Stimulated activated naive CD8-positive, alpha-beta T cell treated with anti-CD3 and anti-CD28 coated beads, Interleukin-15, Interleukin-2, amounts not matched to agents 100 ng/mL and 50 ng/mL, for 24 hours (primary cell): ENCODE results near the gene REL.

Experiments
- H3K27ac Mint-ChIP-seq: one replicate; pipeline ENCODE4 v1.8.0; 2021; ENCODE audit warnings: mild to moderate bottlenecking, mixed read lengths
- H3K27me3 Mint-ChIP-seq: one replicate; pipeline ENCODE4 v1.8.0; 2021; ENCODE audit warnings: mixed read lengths
- H3K36me3 Mint-ChIP-seq: one replicate; pipeline ENCODE4 v1.8.0; 2021; ENCODE audit warnings: low read depth, mixed read lengths
- H3K4me1 Mint-ChIP-seq: one replicate; pipeline ENCODE4 v1.8.0; 2021; ENCODE audit warnings: low read depth, mixed read lengths
- H3K4me3 Mint-ChIP-seq: one replicate; pipeline ENCODE4 v1.8.0; 2021; ENCODE audit warnings: mild to moderate bottlenecking, mixed read lengths
- H3K9me3 Mint-ChIP-seq: one replicate; pipeline ENCODE4 v1.8.0; 2021; ENCODE audit warnings: mixed read lengths

The REL gene

DNA sequence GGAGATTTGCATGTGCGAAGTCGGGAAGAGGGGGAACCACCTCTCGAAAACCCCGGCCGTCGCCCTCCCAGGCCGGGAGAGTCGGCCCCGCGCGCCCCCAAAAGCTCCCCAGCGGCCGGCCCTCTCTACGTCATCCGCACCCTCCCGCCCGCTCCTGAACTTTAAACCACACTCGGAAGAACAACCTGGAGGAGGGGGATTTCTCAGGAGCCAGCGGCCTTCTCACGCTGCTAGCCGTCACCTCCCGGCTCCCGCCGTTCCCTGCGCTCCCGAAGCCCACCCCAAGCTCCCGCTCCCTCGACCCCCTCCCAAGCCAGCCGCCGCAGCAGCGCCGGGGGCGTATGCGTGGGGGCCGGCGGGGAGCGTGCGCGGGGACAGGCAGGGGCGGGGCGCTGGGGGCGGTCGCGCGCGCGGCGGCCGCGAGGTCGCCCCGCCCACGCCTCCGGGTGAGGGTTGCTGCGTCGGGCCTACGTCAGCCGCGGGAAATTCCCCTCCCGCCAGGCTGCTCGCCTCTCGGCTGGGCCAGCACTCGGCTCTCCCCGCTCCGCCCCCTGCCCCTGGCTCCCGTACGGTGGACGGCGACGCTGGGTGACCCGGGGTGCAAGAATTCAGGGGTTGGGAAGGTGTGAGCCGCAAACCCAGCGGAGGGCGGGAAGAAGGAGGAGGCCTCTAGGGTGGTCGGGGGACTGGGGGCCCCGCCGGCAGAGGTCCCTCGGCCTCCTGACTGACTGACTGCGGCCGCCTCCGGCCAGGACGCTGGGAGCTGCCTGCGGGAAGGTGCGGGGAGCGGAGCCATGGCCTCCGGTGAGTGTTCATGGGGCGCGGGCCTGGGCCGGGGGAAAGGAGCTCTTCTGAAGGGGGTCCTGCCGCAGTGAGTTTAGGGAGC lies at the start of gene REL:
Gene REL, plus strand, starts transcription at position 528 of the 886 bp plus-strand sequence. Its CDS starts 267 bp downstream, at position 795.
- Mint-ChIP-seq H3K27ac (peak within 1 kb of the TSS; percentile 92), H3K4me3 (peak within 1 kb of the TSS; percentile 97), H3K4me1 (peaks cover 31% of the 10 kb centered on the region), H3K9me3 (no peaks in the 10 kb centered on the region), H3K27me3 (no peaks in the 10 kb centered on the region), H3K36me3 (peaks cover 40% of the 10 kb centered on the region)

GRCh38 chr2:60831921-60832320 lies 49.5 kb upstream of the REL start:
- H3K9me3 Mint-ChIP-seq, result peaks cover 4% of the 10 kb centered on the region
- H3K27ac Mint-ChIP-seq, result no peak overlapping the region
- H3K4me1 Mint-ChIP-seq, result peaks cover 74% of the 10 kb centered on the region
- H3K36me3 Mint-ChIP-seq, result no peaks in the 10 kb centered on the region
- no peak overlapping the region for H3K4me3 Mint-ChIP-seq
- H3K27me3 Mint-ChIP-seq, result peaks cover 10% of the 10 kb centered on the region

DNA sequence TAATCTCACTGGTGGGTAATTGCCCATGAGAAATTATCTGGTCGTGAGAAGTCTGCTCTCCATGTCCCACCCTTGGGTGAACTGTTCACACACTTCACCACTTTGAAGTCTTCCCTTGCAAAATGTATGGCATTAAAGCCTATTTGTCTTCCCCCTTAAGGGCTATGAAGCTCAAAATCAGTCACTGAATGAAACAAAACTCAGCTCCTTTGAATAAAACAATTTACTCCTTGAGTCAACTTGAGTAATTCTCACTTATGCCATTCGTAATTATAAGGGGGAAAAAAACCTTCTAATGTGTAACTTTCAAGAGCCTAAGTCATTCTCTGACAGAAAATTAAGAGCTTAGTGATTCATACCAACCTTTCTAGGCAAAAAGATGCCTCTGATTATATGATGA lies 48.8 kb upstream of the REL start:
- H3K4me3 Mint-ChIP-seq, result no peak overlapping the region
- peaks cover 4% of the 10 kb centered on the region for H3K9me3 Mint-ChIP-seq
- peak overlapping the region; percentile 82 for H3K27ac Mint-ChIP-seq
- no peaks in the 10 kb centered on the region for H3K36me3 Mint-ChIP-seq
- H3K27me3 Mint-ChIP-seq, result peaks cover 10% of the 10 kb centered on the region
- peaks cover 74% of the 10 kb centered on the region for H3K4me1 Mint-ChIP-seq

DNA sequence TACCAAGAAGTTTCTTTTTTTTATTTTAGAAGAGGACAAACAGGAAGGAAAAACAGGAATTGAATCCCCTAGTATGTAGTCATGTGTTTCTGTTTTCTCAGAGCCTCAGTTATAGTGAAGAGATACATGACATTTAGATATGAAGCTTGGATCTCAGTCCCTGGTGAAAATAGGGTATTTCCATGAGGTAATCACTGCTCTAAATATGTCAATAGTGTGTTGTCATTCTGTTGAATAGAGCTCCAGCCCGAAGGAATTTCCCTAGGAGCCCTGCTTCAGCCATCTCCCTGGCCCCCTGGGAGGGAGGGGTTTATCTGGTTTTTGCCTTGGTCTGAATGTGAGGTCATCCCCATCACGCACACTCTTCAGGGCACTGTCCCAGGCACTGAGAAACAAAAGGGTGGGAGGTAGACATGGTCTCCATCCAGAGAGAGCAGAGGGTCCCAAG lies 47.1 kb upstream of the REL start:
- Mint-ChIP-seq H3K9me3 (peaks cover 4% of the 10 kb centered on the region), H3K36me3 (no peaks in the 10 kb centered on the region), H3K27me3 (peaks cover 10% of the 10 kb centered on the region), H3K27ac (peak overlapping the region; percentile 89), H3K4me3 (no peak overlapping the region), H3K4me1 (peaks cover 79% of the 10 kb centered on the region)

DNA sequence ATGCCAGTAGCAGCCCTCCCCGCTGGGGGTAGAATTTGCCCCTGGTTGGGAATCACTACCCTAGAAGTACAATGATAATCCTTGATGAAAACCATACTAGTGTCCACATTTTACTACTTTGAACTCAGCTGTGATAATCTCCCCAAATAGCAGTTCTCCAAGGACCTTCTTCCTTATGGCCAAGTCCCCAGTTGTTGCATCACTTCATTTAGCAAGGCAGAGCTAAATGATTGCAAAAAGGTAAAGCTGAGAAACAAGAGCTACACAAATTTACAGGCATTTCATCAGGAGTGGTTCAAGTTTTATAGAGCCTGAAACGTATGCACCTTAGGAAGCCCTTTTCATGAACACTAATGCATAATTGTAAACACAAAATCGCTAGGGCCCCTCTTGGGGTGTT lies 44.9 kb upstream of the REL start:
- peaks cover 6% of the 10 kb centered on the region for H3K27me3 Mint-ChIP-seq
- H3K4me1 Mint-ChIP-seq, result peaks cover 88% of the 10 kb centered on the region
- no peak overlapping the region for H3K4me3 Mint-ChIP-seq
- no peaks in the 10 kb centered on the region for H3K36me3 Mint-ChIP-seq
- no peaks in the 10 kb centered on the region for H3K9me3 Mint-ChIP-seq
- H3K27ac Mint-ChIP-seq, result peak overlapping the region; percentile 8

DNA sequence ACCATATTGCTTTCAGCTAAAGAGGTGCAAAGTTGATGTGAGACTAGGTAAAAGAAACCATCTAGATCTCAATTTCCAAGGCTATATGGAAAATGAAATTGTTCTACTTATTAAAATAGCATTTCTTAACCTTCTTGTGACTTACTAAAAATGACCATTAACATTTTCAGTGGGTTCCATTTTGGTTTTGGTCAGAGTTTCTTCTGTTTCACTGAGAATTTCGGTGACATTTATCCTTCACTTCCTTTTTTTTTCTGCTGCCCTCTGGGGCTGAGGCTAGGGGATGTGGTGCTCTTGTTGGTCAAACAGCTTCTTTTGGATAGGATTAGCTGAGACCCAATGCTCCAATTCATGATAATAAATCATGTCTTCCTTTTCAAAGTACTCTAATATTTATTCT lies 44.3 kb upstream of the REL start:
- peaks cover 82% of the 10 kb centered on the region for H3K4me1 Mint-ChIP-seq
- H3K4me3 Mint-ChIP-seq, result no peak overlapping the region
- H3K36me3 Mint-ChIP-seq, result no peaks in the 10 kb centered on the region
- H3K9me3 Mint-ChIP-seq, result no peaks in the 10 kb centered on the region
- no peak overlapping the region for H3K27ac Mint-ChIP-seq
- H3K27me3 Mint-ChIP-seq, result peaks cover 6% of the 10 kb centered on the region

GRCh38 chr2:60838481-60838880 lies 42.9 kb upstream of the REL start:
- Mint-ChIP-seq H3K27ac (peak overlapping the region; percentile 4), H3K27me3 (peaks cover 6% of the 10 kb centered on the region), H3K36me3 (no peaks in the 10 kb centered on the region), H3K4me1 (peaks cover 79% of the 10 kb centered on the region), H3K4me3 (no peak overlapping the region), H3K9me3 (no peaks in the 10 kb centered on the region)

GRCh38 chr2:60839126-60839813 lies 42.1 kb upstream of the REL start:
- Mint-ChIP-seq H3K4me3 (no peak overlapping the region), H3K4me1 (peaks cover 79% of the 10 kb centered on the region), H3K27me3 (peaks cover 6% of the 10 kb centered on the region), H3K36me3 (no peaks in the 10 kb centered on the region), H3K27ac (peak overlapping the region; percentile 65), H3K9me3 (no peaks in the 10 kb centered on the region)

GRCh38 chr2:60840880-60841279 lies 40.5 kb upstream of the REL start:
- Mint-ChIP-seq H3K27ac (peak overlapping the region; percentile 84), H3K27me3 (peaks cover 6% of the 10 kb centered on the region), H3K4me1 (peaks cover 76% of the 10 kb centered on the region), H3K4me3 (peak overlapping the region; percentile 32), H3K9me3 (no peaks in the 10 kb centered on the region), H3K36me3 (no peaks in the 10 kb centered on the region)

- Mint-ChIP-seq H3K4me3 (no peak overlapping the region), H3K27me3 (no peaks in the 10 kb centered on the region), H3K9me3 (no peaks in the 10 kb centered on the region), H3K27ac (no peak overlapping the region), H3K4me1 (peaks cover 59% of the 10 kb centered on the region), H3K36me3 (no peaks in the 10 kb centered on the region)
Observed at GRCh38 chr2:60843006-60843405, 38.4 kb upstream of the REL start.

GRCh38 chr2:60844105-60844504 lies 37.3 kb upstream of the REL start:
- Mint-ChIP-seq H3K9me3 (no peaks in the 10 kb centered on the region), H3K36me3 (no peaks in the 10 kb centered on the region), H3K27ac (peak overlapping the region; percentile 83), H3K4me1 (peaks cover 53% of the 10 kb centered on the region), H3K4me3 (peak overlapping the region; percentile 56), H3K27me3 (no peaks in the 10 kb centered on the region)

- Mint-ChIP-seq H3K9me3 (no peaks in the 10 kb centered on the region), H3K4me1 (peaks cover 25% of the 10 kb centered on the region), H3K4me3 (no peak overlapping the region), H3K27me3 (no peaks in the 10 kb centered on the region), H3K27ac (no peak overlapping the region), H3K36me3 (no peaks in the 10 kb centered on the region)
Observed at GRCh38 chr2:60847854-60848253, 33.5 kb upstream of the REL start.

- Mint-ChIP-seq H3K4me3 (no peak overlapping the region), H3K27ac (no peak overlapping the region), H3K27me3 (no peaks in the 10 kb centered on the region), H3K9me3 (no peaks in the 10 kb centered on the region), H3K4me1 (peaks cover 14% of the 10 kb centered on the region), H3K36me3 (no peaks in the 10 kb centered on the region)
Observed at GRCh38 chr2:60849187-60849586, 32.2 kb upstream of the REL start.

DNA sequence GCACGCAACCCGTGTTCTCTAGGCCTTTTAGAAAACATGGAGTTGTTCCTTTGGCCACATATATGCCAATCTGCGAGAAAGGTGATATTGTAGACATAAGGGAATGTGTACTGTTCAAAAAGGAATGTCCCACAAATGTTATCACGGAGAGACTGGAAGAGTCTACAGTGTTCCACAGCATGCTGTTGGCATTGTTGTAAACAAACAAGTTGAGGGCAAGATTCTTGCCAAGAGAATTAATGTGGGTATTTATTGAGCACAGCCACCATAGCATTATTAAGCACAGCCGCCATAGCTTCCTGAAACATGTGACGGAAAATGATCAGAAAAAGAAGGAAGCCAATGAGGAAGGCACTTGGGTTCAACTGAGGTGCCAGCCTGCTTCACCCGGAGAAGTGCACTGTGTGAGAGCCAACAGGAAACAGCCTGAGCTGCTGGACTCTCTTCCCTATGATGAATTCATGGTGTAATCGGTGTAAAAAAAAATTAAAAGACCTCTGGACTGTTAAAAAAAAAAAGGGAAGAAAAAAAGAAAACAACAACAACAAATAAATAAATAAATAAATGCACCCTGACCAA lies 29.0 kb upstream of the REL start:
- Mint-ChIP-seq H3K9me3 (no peaks in the 10 kb centered on the region), H3K27ac (no peak overlapping the region), H3K4me3 (no peak overlapping the region), H3K4me1 (peaks cover 13% of the 10 kb centered on the region), H3K36me3 (no peaks in the 10 kb centered on the region), H3K27me3 (no peaks in the 10 kb centered on the region)

GRCh38 chr2:60853531-60853930 lies 27.8 kb upstream of the REL start:
- no peak overlapping the region for H3K27ac Mint-ChIP-seq
- H3K36me3 Mint-ChIP-seq, result no peaks in the 10 kb centered on the region
- H3K4me1 Mint-ChIP-seq, result peaks cover 13% of the 10 kb centered on the region
- no peak overlapping the region for H3K4me3 Mint-ChIP-seq
- H3K9me3 Mint-ChIP-seq, result no peaks in the 10 kb centered on the region
- no peaks in the 10 kb centered on the region for H3K27me3 Mint-ChIP-seq
